ENCODE measurements around the gene NAIF1.

DNA sequence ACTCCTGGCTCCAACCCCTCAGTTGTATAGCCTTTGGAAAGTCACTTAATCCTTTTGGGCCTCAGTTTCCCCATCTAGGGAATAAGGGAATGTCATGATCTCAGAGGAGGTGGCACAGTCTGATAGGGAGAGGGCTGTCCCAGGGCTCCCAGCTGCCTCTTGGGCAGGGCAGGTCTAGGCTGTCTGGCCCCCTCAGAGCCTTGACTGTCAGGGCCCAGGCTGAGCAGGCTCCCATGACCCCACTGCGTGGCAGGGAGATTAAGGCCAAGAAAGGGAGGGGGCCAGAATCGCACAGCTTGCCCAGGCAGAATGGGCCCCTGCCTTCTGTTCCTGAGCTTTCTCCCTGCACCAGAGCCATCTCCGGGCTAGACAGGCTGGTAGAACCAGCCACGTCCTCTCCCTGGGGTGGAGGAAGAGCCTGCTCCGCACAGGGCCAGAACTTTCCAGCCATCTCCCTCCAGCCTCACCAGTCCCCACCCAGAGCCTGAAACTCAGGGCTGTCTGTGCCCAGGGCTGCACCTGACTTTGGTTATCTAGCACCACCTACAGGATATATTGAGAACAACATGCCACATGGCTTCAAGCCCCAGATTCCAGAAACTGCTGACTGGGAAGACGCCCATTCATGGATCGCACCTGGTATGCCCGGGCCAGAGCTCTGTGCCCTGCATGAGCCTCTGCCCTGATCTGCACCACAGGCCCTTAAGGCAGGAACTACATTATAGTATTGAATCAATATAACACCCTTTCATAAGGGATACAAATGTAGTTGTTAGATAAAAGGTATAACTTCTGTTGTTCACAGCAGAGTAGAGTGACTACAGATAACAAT, 32.1 kb downstream of the NAIF1 start:
- TF ChIP-seq, protein P1, sequence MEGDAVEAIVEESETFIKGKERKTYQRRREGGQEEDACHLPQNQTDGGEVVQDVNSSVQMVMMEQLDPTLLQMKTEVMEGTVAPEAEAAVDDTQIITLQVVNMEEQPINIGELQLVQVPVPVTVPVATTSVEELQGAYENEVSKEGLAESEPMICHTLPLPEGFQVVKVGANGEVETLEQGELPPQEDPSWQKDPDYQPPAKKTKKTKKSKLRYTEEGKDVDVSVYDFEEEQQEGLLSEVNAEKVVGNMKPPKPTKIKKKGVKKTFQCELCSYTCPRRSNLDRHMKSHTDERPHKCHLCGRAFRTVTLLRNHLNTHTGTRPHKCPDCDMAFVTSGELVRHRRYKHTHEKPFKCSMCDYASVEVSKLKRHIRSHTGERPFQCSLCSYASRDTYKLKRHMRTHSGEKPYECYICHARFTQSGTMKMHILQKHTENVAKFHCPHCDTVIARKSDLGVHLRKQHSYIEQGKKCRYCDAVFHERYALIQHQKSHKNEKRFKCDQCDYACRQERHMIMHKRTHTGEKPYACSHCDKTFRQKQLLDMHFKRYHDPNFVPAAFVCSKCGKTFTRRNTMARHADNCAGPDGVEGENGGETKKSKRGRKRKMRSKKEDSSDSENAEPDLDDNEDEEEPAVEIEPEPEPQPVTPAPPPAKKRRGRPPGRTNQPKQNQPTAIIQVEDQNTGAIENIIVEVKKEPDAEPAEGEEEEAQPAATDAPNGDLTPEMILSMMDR (IDR thresholded peaks at IDR 0.05; ENCODE audit: poor library complexity, severe bottlenecking): peak; percentile 62
- TF ChIP-seq EP300 (conservative IDR thresholded peaks at IDR 0.05; ENCODE audit: poor library complexity, severe bottlenecking) (no peak), RAD21 (conservative IDR thresholded peaks at IDR 0.05) (peak; percentile 63), SMC3 (conservative IDR thresholded peaks at IDR 0.05; ENCODE audit: poor library complexity) (peak; percentile 45), TAF1 (IDR thresholded peaks at IDR 0.05; ENCODE audit: low read depth) (no peak), EZH2 (IDR thresholded peaks at IDR 0.05; ENCODE audit: borderline replicate concordance, insufficient read depth, low read length, poor library complexity, severe bottlenecking) (no peak), POLR2AphosphoS5 (IDR thresholded peaks at IDR 0.05) (no peak)
- TF ChIP-seq, protein P2, sequence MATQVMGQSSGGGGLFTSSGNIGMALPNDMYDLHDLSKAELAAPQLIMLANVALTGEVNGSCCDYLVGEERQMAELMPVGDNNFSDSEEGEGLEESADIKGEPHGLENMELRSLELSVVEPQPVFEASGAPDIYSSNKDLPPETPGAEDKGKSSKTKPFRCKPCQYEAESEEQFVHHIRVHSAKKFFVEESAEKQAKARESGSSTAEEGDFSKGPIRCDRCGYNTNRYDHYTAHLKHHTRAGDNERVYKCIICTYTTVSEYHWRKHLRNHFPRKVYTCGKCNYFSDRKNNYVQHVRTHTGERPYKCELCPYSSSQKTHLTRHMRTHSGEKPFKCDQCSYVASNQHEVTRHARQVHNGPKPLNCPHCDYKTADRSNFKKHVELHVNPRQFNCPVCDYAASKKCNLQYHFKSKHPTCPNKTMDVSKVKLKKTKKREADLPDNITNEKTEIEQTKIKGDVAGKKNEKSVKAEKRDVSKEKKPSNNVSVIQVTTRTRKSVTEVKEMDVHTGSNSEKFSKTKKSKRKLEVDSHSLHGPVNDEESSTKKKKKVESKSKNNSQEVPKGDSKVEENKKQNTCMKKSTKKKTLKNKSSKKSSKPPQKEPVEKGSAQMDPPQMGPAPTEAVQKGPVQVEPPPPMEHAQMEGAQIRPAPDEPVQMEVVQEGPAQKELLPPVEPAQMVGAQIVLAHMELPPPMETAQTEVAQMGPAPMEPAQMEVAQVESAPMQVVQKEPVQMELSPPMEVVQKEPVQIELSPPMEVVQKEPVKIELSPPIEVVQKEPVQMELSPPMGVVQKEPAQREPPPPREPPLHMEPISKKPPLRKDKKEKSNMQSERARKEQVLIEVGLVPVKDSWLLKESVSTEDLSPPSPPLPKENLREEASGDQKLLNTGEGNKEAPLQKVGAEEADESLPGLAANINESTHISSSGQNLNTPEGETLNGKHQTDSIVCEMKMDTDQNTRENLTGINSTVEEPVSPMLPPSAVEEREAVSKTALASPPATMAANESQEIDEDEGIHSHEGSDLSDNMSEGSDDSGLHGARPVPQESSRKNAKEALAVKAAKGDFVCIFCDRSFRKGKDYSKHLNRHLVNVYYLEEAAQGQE (IDR thresholded peaks at IDR 0.05; ENCODE audit: borderline replicate concordance): no peak
